Nephron (organoid): Measurements from ENCODE around the gene EPN2.

Experiments
- H3K27ac Mint-ChIP-seq, 3 experiments: 2 replicates each; pipeline ENCODE4 v1.8.0; 2020; ENCODE audit warnings: mixed read lengths in 3 of 3, mild to moderate bottlenecking in 2 of 3, moderate library complexity in 1 of 3
- H3K27me3 Mint-ChIP-seq: 2 replicates; pipeline ENCODE4 v1.8.0; 2021; ENCODE audit warnings: low read depth, mild to moderate bottlenecking, moderate library complexity, mixed read lengths
- H3K36me3 Mint-ChIP-seq: 2 replicates; pipeline ENCODE4 v1.8.0; 2020; ENCODE audit warnings: low read depth, mixed read lengths
- H3K4me1 Mint-ChIP-seq: 2 replicates; pipeline ENCODE4 v1.8.0; 2020; ENCODE audit warnings: mixed read lengths
- H3K4me3 Mint-ChIP-seq, 3 experiments: 2 replicates each; pipeline ENCODE4 v1.8.0; 2020; ENCODE audit warnings: mild to moderate bottlenecking in 3 of 3, mixed read lengths in 3 of 3, moderate library complexity in 2 of 3
- H3K9me3 Mint-ChIP-seq: 2 replicates; pipeline ENCODE4 v1.8.0; 2020; ENCODE audit warnings: mixed read lengths
- TF ChIP-seq, protein P1 (sequence below), 3 experiments: fragments of 200-600 bp; sonication (generic); IDR thresholded peaks; one replicate each; pipeline ENCODE4 v1.5.0; 2021; ENCODE audit warnings: antibody characterized with exemption in 3 of 3; ENCODE audit not compliant: unreplicated experiment in 3 of 3

Gene EPN2

GRCh38 chr17:19311421-19312215, 74.5 kb downstream of the EPN2 start:
- no peaks in the 10 kb centered on the region for H3K27me3 Mint-ChIP-seq
- H3K27ac Mint-ChIP-seq, result no peak overlapping the region

GRCh38 chr17:19312406-19312805, 75.2 kb downstream of the EPN2 start:
- TF ChIP-seq, protein P1, sequence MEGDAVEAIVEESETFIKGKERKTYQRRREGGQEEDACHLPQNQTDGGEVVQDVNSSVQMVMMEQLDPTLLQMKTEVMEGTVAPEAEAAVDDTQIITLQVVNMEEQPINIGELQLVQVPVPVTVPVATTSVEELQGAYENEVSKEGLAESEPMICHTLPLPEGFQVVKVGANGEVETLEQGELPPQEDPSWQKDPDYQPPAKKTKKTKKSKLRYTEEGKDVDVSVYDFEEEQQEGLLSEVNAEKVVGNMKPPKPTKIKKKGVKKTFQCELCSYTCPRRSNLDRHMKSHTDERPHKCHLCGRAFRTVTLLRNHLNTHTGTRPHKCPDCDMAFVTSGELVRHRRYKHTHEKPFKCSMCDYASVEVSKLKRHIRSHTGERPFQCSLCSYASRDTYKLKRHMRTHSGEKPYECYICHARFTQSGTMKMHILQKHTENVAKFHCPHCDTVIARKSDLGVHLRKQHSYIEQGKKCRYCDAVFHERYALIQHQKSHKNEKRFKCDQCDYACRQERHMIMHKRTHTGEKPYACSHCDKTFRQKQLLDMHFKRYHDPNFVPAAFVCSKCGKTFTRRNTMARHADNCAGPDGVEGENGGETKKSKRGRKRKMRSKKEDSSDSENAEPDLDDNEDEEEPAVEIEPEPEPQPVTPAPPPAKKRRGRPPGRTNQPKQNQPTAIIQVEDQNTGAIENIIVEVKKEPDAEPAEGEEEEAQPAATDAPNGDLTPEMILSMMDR (IDR thresholded peaks at IDR 0.05; ENCODE audit: unreplicated experiment in 3 of 3), result no peak
- Mint-ChIP-seq H3K4me1 (peaks cover 28% of the 10 kb centered on the region), H3K4me3 (no peak overlapping the region), H3K27ac (no peak overlapping the region), H3K27me3 (no peaks in the 10 kb centered on the region), H3K9me3 (no peaks in the 10 kb centered on the region), H3K36me3 (peaks cover 39% of the 10 kb centered on the region)

More at GRCh38 chr17:19311421-19312215, 74.5 kb downstream of the EPN2 start:
- no peak overlapping the region for H3K4me3 Mint-ChIP-seq
- H3K36me3 Mint-ChIP-seq, result peaks cover 39% of the 10 kb centered on the region
- peaks cover 20% of the 10 kb centered on the region for H3K4me1 Mint-ChIP-seq
- H3K9me3 Mint-ChIP-seq, result no peaks in the 10 kb centered on the region
- TF ChIP-seq, protein P1 (IDR thresholded peaks at IDR 0.05; ENCODE audit: unreplicated experiment in 3 of 3), result no peak

GRCh38 chr17:19313066-19313745, 76.0 kb downstream of the EPN2 start:
- peaks cover 34% of the 10 kb centered on the region for H3K36me3 Mint-ChIP-seq
- H3K4me3 Mint-ChIP-seq, result no peak overlapping the region
- H3K27me3 Mint-ChIP-seq, result no peaks in the 10 kb centered on the region
- H3K4me1 Mint-ChIP-seq, result peaks cover 35% of the 10 kb centered on the region
- peak overlapping the region in 1 of 3 experiments; percentile 22 for H3K27ac Mint-ChIP-seq
- TF ChIP-seq, protein P1 (IDR thresholded peaks at IDR 0.05; ENCODE audit: unreplicated experiment in 3 of 3), result no peak
- no peaks in the 10 kb centered on the region for H3K9me3 Mint-ChIP-seq

GRCh38 chr17:19313746-19314651, 76.8 kb downstream of the EPN2 start:
- H3K27ac Mint-ChIP-seq, result peak overlapping the region; percentile 13 to 56 (median 22)
- H3K4me3 Mint-ChIP-seq, result no peak overlapping the region
- H3K9me3 Mint-ChIP-seq, result no peaks in the 10 kb centered on the region
- H3K4me1 Mint-ChIP-seq, result peaks cover 35% of the 10 kb centered on the region
- no peaks in the 10 kb centered on the region for H3K27me3 Mint-ChIP-seq
- TF ChIP-seq, protein P1 (IDR thresholded peaks at IDR 0.05; ENCODE audit: unreplicated experiment in 3 of 3), result no peak
- peaks cover 32% of the 10 kb centered on the region for H3K36me3 Mint-ChIP-seq

DNA sequence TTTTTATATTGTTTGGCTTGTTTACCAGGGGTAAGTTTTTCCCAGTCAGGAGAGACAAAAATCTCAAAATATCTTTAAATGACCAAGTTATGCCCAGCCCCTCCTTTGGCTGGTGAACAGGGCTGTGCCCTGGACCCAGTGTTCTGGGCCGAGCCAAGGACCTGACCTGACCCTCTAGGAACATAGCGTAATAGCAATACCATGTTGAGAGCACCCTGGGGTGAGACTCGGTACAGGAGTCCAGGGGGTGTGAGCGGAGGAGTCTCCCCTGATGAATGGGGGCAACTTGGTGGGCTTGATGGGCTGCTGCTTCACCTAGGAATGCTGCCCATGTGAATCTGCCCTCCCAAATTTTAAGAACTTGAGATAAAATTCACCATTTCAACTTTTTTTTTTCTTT, 77.9 kb downstream of the EPN2 start:
- H3K27ac Mint-ChIP-seq, result peak overlapping the region in 2 of 3 experiments; percentile 51 to 97
- H3K36me3 Mint-ChIP-seq, result peaks cover 28% of the 10 kb centered on the region
- TF ChIP-seq, protein P1 (IDR thresholded peaks at IDR 0.05; ENCODE audit: unreplicated experiment in 3 of 3), result no peak
- no peak overlapping the region for H3K4me3 Mint-ChIP-seq
- no peaks in the 10 kb centered on the region for H3K9me3 Mint-ChIP-seq
- peaks cover 35% of the 10 kb centered on the region for H3K4me1 Mint-ChIP-seq
- no peaks in the 10 kb centered on the region for H3K27me3 Mint-ChIP-seq
